Measurements from ENCODE around the gene NCKAP5. TPM values are rescaled to one million over a fixed set of nuclear protein-coding genes. Genes with fewer than 3 reads are reported as not detected.

The NCKAP5 gene
- total and polyA plus RNA-seq, 4 donors: 2.3 to 20.2 (median 8.1) TPM

GRCh38 chr2:133480707-133481429 lies 87.4 kb downstream of the NCKAP5 start:
- DNase-seq (no peak), ATAC-seq (ENCODE audit: insufficient read depth, low FRiP score) (no peak)
- H3K27ac ChIP-seq (ENCODE audit: low read depth in 1 of 2, low read length in 1 of 2): no peak overlapping the region
- no peak overlapping the region for H3K4me3 ChIP-seq
- WGBS, 2 donors: 81 to 83% methylated on average over 7 of the region's 7 CpGs
- TF ChIP-seq, protein P1, sequence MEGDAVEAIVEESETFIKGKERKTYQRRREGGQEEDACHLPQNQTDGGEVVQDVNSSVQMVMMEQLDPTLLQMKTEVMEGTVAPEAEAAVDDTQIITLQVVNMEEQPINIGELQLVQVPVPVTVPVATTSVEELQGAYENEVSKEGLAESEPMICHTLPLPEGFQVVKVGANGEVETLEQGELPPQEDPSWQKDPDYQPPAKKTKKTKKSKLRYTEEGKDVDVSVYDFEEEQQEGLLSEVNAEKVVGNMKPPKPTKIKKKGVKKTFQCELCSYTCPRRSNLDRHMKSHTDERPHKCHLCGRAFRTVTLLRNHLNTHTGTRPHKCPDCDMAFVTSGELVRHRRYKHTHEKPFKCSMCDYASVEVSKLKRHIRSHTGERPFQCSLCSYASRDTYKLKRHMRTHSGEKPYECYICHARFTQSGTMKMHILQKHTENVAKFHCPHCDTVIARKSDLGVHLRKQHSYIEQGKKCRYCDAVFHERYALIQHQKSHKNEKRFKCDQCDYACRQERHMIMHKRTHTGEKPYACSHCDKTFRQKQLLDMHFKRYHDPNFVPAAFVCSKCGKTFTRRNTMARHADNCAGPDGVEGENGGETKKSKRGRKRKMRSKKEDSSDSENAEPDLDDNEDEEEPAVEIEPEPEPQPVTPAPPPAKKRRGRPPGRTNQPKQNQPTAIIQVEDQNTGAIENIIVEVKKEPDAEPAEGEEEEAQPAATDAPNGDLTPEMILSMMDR (IDR thresholded peaks at IDR 0.05; ENCODE audit: control extremely low read depth, extremely low read depth): no peak
- no peak overlapping the region for H3K9ac ChIP-seq (ENCODE audit: insufficient read depth in 1 of 2, low read length in 2 of 2)
- no peaks in the 10 kb centered on the region for H3K36me3 ChIP-seq (ENCODE audit: control insufficient read depth in 4 of 4, insufficient read depth in 4 of 4, low read length in 4 of 4)
- no peaks in the 10 kb centered on the region for H3K27me3 ChIP-seq (ENCODE audit: control insufficient read depth in 3 of 3, insufficient read depth in 3 of 3, low read length in 2 of 3)
- H3K9me3 ChIP-seq (ENCODE audit: control insufficient read depth in 4 of 4, insufficient read depth in 3 of 4, low read length in 3 of 4): no peaks in the 10 kb centered on the region
- no peaks in the 10 kb centered on the region for H3K4me1 ChIP-seq (ENCODE audit: control insufficient read depth in 5 of 5, insufficient read depth in 5 of 5, low read length in 5 of 5)

GRCh38 chr2:133477616-133477990 lies 90.7 kb downstream of the NCKAP5 start:
- no peaks in the 10 kb centered on the region for H3K27me3 ChIP-seq (ENCODE audit: control insufficient read depth in 3 of 3, insufficient read depth in 3 of 3, low read length in 2 of 3)
- ATAC-seq (ENCODE audit: insufficient read depth, low FRiP score) (no peak), DNase-seq (no peak)
- H3K36me3 ChIP-seq (ENCODE audit: control insufficient read depth in 4 of 4, insufficient read depth in 4 of 4, low read length in 4 of 4): no peaks in the 10 kb centered on the region
- H3K4me1 ChIP-seq (ENCODE audit: control insufficient read depth in 5 of 5, insufficient read depth in 5 of 5, low read length in 5 of 5): no peaks in the 10 kb centered on the region
- H3K4me3 ChIP-seq: no peak overlapping the region
- H3K9me3 ChIP-seq (ENCODE audit: control insufficient read depth in 4 of 4, insufficient read depth in 3 of 4, low read length in 3 of 4): no peaks in the 10 kb centered on the region
- TF ChIP-seq, protein P1 (IDR thresholded peaks at IDR 0.05; ENCODE audit: control extremely low read depth, extremely low read depth): no peak
- H3K9ac ChIP-seq (ENCODE audit: insufficient read depth in 1 of 2, low read length in 2 of 2): no peak overlapping the region
- H3K27ac ChIP-seq (ENCODE audit: low read depth in 1 of 2, low read length in 1 of 2): no peak overlapping the region

DNA sequence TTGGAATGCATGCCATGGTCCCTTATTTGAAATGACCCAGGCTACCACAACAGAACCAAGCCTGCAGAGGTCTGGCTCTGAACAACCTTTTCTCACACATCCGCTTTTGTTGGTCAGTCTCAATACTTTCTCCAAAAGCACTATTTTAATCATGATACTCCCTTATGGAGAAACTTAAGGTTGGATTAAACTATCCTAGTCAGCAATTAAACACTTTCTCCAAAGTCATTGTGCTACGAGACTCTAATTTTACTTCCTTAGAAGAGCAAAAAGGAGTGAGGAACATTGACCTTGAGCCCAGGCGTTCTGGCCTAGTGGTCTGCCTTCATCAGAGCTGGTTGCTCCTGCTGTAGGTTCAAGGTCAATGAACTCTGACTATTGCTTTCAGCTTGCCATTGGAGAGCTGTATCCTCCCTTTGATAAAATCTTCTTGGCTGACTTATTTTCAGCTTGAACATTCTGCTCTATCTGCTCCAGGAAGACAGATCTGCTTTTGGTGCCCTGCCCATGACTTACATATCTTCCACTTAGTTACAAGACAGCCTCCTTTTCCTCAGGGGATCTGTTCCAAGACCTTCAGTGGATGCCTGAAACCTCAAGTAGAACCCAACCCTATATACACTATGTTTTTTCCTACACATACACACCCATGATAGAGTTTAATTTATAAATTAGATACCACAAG lies 91.2 kb downstream of the NCKAP5 start:
- TF ChIP-seq, protein P1 (IDR thresholded peaks at IDR 0.05; ENCODE audit: control extremely low read depth, extremely low read depth): no peak

More for the DNA sequence above, 91.2 kb downstream of the NCKAP5 start:
- Histone ChIP-seq H3K9ac (ENCODE audit: insufficient read depth in 1 of 2, low read length in 2 of 2) (no peak overlapping the region), H3K36me3 (ENCODE audit: control insufficient read depth in 4 of 4, insufficient read depth in 4 of 4, low read length in 4 of 4) (no peaks in the 10 kb centered on the region), H3K27me3 (ENCODE audit: control insufficient read depth in 3 of 3, insufficient read depth in 3 of 3, low read length in 2 of 3) (no peaks in the 10 kb centered on the region), H3K27ac (ENCODE audit: low read depth in 1 of 2, low read length in 1 of 2) (no peak overlapping the region), H3K9me3 (ENCODE audit: control insufficient read depth in 4 of 4, insufficient read depth in 3 of 4, low read length in 3 of 4) (no peaks in the 10 kb centered on the region), H3K4me3 (no peak overlapping the region), H3K4me1 (ENCODE audit: control insufficient read depth in 5 of 5, insufficient read depth in 5 of 5, low read length in 5 of 5) (no peaks in the 10 kb centered on the region)
- ATAC-seq (ENCODE audit: insufficient read depth, low FRiP score) (no peak), DNase-seq (no peak)
- WGBS, 2 donors: 84% methylated on average over 3 of the region's 3 CpGs

Data from lung (tissue), 12 donors.